Measurements from ENCODE around the gene ERFL.

The ERFL gene

DNA sequence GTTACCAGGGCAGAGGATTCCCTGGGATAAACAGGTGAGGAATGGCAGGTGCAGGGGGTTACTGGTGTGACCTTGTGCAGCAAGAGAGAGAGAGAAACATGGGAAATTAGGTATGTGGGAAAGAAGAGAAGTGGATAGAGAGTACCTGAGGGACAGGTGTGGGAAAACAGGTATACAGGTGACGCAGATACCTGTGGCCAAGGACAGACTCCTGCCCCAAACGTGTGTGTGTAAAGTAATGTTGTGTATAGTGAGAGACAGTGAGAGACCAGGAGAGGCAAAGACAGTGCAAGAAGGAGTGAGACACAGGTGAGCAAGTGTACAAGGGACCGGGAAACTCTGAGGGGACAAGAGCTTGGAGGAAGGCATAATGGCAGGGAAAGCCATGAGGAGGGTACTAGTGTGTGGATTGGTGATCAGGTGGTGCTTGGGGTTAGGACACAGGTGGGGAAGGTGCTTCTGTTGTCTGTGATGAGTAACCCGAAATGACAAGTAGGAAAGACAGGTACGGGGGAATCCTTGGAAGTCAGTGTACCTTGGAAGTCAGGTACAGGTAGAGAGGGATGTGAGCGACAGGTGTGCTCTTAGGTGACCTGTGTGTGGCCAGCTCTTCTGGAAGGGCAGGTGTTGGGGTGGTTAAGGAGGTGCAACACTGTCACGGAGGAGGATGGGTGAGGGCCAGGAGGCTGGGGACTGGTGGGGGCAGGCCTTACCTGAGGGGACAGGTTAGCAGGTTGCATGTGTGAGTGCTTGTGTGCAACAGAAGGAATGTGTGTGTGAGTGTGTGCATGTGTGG, 2.8 kb downstream of the ERFL start (continued):
- TF ChIP-seq ZSCAN5A (tag by site-specific recombination; IDR thresholded peaks at IDR 0.05) (no peak), SCRT1 (tag by site-specific recombination; IDR thresholded peaks at IDR 0.05; ENCODE audit: borderline replicate concordance) (peak; percentile 99), ZNF211 (tag by site-specific recombination; IDR thresholded peaks at IDR 0.05; ENCODE audit: low read depth) (peak; percentile 34; the same call in 1 of the 2 replicates), MZF1 (tag by site-specific recombination; IDR thresholded peaks at IDR 0.05; ENCODE audit: borderline replicate concordance) (no peak), ZNF391 (tag by site-specific recombination; IDR thresholded peaks at IDR 0.05; ENCODE audit: borderline replicate concordance, low read depth) (no peak), ZFP69B (tag by site-specific recombination; IDR thresholded peaks at IDR 0.05) (no peak), ZNF830 (tag by site-specific recombination; IDR thresholded peaks at IDR 0.05; ENCODE audit: low read depth) (no peak)

GRCh38 chr19:41924151-41925145, 3.8 kb downstream of the ERFL start:
- no peak overlapping the region for H3K27ac ChIP-seq (ENCODE audit: extremely low read depth, low read depth, low read length)
- no peaks in the 10 kb centered on the region; the same call in 1 of the 2 replicates for H3K4me1 ChIP-seq (ENCODE audit: control insufficient read depth, insufficient read depth, low read length)
- H3K9me3 ChIP-seq (ENCODE audit: control insufficient read depth, insufficient read depth, low read depth, low read length) = no peaks in the 10 kb centered on the region
- no peak overlapping the region for H3K4me3 ChIP-seq (ENCODE audit: low read depth, low read length)
- POLR2A ChIA-PET = interaction anchor here (1.2 kb wide), 1 partner anchor 38 kb away, joined by 3 read pairs; no protein-coding TSS in a partner anchor
- H3K36me3 ChIP-seq (ENCODE audit: control insufficient read depth in 2 of 2, insufficient read depth in 1 of 2, low read length in 2 of 2) = no peaks in the 10 kb centered on the region
- CTCF ChIA-PET = interaction anchor here (0.6 to 0.7 kb wide), 3 partner anchors 10 to 308 kb away, joined by 3 to 5 read pairs (median 3); no protein-coding TSS in a partner anchor
- TF ChIP-seq KLF7 (tag by site-specific recombination; IDR thresholded peaks at IDR 0.05; ENCODE audit: borderline replicate concordance) (no peak), ZNF24 (tag by site-specific recombination; IDR thresholded peaks at IDR 0.05) (0 out of 2 replicates have a peak, but pooled peaks have one; percentile 37), PRDM4 (tag by site-specific recombination; IDR thresholded peaks at IDR 0.05) (peak; percentile 32; the same call in 1 of the 2 replicates), ZNF354C (tag by site-specific recombination; IDR thresholded peaks at IDR 0.05; ENCODE audit: borderline replicate concordance, low read depth) (no peak), GLIS2 (tag by site-specific recombination; IDR thresholded peaks at IDR 0.05) (0 out of 2 replicates have a peak, but pooled peaks have one; percentile 1), ZNF670 (tag by site-specific recombination; IDR thresholded peaks at IDR 0.05; ENCODE audit: low read depth) (no peak), KLF1 (tag by site-specific recombination; IDR thresholded peaks at IDR 0.05) (peak; percentile 12; the same call in 1 of the 2 replicates), ZNF202 (tag by site-specific recombination; IDR thresholded peaks at IDR 0.05; ENCODE audit: borderline replicate concordance) (no peak), ZNF341 (tag by site-specific recombination; IDR thresholded peaks at IDR 0.05; ENCODE audit: low read depth) (no peak), ZFHX2 (tag by site-specific recombination; conservative IDR thresholded peaks at IDR 0.05) (no peak), ZNF121 (tag by site-specific recombination; IDR thresholded peaks at IDR 0.05) (0 out of 2 replicates have a peak, but pooled peaks have one; percentile 14), ZFP37 (tag by site-specific recombination; IDR thresholded peaks at IDR 0.05) (0 out of 2 replicates have a peak, but pooled peaks have one; percentile 26), ZNF19 (tag by site-specific recombination; IDR thresholded peaks at IDR 0.05; ENCODE audit: low read depth) (no peak), ZNF610 (tag by site-specific recombination; IDR thresholded peaks at IDR 0.05; ENCODE audit: borderline replicate concordance) (no peak), ZEB2 (tag by site-specific recombination; IDR thresholded peaks at IDR 0.05) (peak; percentile 93), ZSCAN30 (tag by site-specific recombination; IDR thresholded peaks at IDR 0.05) (no peak), SCRT2 (tag by site-specific recombination; IDR thresholded peaks at IDR 0.05) (peak; percentile 99), KLF8 (tag by site-specific recombination; IDR thresholded peaks at IDR 0.05) (peak; percentile 37; the same call in 1 of the 2 replicates), SCRT1 (tag by site-specific recombination; IDR thresholded peaks at IDR 0.05; ENCODE audit: borderline replicate concordance) (peak; percentile 98), SP7 (tag by site-specific recombination; IDR thresholded peaks at IDR 0.05) (peak; percentile 37; the same call in 1 of the 2 replicates), GLIS1 (tag by site-specific recombination; IDR thresholded peaks at IDR 0.05) (peak; percentile 74)
- TF ChIP-seq, protein P1, sequence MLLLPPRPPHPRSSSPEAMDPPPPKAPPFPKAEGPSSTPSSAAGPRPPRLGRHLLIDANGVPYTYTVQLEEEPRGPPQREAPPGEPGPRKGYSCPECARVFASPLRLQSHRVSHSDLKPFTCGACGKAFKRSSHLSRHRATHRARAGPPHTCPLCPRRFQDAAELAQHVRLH (tag by site-specific recombination; IDR thresholded peaks at IDR 0.05) = peak; percentile 87
- TF ChIP-seq, protein P2, sequence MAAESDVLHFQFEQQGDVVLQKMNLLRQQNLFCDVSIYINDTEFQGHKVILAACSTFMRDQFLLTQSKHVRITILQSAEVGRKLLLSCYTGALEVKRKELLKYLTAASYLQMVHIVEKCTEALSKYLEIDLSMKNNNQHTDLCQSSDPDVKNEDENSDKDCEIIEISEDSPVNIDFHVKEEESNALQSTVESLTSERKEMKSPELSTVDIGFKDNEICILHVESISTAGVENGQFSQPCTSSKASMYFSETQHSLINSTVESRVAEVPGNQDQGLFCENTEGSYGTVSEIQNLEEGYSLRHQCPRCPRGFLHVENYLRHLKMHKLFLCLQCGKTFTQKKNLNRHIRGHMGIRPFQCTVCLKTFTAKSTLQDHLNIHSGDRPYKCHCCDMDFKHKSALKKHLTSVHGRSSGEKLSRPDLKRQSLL (tag by site-specific recombination; IDR thresholded peaks at IDR 0.05) = no peak
